ENCODE results near the gene APOA1.

DNA sequence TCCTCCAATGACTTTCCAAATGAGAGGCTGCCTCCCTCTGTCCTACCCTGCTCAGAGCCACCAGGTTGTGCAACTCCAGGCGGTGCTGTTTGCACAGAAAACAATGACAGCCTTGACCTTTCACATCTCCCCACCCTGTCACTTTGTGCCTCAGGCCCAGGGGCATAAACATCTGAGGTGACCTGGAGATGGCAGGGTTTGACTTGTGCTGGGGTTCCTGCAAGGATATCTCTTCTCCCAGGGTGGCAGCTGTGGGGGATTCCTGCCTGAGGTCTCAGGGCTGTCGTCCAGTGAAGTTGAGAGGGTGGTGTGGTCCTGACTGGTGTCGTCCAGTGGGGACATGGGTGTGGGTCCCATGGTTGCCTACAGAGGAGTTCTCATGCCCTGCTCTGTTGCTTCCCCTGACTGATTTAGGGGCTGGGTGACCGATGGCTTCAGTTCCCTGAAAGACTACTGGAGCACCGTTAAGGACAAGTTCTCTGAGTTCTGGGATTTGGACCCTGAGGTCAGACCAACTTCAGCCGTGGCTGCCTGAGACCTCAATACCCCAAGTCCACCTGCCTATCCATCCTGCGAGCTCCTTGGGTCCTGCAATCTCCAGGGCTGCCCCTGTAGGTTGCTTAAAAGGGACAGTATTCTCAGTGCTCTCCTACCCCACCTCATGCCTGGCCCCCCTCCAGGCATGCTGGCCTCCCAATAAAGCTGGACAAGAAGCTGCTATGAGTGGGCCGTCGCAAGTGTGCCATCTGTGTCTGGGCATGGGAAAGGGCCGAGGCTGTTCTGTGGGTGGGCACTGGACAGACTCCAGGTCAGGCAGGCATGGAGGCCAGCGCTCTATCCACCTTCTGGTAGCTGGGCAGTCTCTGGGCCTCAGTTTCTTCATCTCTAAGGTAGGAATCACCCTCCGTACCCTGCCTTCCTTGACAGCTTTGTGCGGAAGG lies 4.8 kb downstream of the APOA1 start:
- TF ChIP-seq, protein P1, sequence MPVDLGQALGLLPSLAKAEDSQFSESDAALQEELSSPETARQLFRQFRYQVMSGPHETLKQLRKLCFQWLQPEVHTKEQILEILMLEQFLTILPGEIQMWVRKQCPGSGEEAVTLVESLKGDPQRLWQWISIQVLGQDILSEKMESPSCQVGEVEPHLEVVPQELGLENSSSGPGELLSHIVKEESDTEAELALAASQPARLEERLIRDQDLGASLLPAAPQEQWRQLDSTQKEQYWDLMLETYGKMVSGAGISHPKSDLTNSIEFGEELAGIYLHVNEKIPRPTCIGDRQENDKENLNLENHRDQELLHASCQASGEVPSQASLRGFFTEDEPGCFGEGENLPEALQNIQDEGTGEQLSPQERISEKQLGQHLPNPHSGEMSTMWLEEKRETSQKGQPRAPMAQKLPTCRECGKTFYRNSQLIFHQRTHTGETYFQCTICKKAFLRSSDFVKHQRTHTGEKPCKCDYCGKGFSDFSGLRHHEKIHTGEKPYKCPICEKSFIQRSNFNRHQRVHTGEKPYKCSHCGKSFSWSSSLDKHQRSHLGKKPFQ (tag by site-specific recombination; IDR thresholded peaks at IDR 0.05): no peak
- TF ChIP-seq, protein P2, sequence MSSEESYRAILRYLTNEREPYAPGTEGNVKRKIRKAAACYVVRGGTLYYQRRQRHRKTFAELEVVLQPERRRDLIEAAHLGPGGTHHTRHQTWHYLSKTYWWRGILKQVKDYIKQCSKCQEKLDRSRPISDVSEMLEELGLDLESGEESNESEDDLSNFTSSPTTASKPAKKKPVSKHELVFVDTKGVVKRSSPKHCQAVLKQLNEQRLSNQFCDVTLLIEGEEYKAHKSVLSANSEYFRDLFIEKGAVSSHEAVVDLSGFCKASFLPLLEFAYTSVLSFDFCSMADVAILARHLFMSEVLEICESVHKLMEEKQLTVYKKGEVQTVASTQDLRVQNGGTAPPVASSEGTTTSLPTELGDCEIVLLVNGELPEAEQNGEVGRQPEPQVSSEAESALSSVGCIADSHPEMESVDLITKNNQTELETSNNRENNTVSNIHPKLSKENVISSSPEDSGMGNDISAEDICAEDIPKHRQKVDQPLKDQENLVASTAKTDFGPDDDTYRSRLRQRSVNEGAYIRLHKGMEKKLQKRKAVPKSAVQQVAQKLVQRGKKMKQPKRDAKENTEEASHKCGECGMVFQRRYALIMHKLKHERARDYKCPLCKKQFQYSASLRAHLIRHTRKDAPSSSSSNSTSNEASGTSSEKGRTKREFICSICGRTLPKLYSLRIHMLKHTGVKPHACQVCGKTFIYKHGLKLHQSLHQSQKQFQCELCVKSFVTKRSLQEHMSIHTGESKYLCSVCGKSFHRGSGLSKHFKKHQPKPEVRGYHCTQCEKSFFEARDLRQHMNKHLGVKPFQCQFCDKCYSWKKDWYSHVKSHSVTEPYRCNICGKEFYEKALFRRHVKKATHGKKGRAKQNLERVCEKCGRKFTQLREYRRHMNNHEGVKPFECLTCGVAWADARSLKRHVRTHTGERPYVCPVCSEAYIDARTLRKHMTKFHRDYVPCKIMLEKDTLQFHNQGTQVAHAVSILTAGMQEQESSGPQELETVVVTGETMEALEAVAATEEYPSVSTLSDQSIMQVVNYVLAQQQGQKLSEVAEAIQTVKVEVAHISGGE (tag by site-specific recombination; conservative IDR thresholded peaks at IDR 0.05; ENCODE audit: low read depth): no peak
- TF ChIP-seq, protein P3, sequence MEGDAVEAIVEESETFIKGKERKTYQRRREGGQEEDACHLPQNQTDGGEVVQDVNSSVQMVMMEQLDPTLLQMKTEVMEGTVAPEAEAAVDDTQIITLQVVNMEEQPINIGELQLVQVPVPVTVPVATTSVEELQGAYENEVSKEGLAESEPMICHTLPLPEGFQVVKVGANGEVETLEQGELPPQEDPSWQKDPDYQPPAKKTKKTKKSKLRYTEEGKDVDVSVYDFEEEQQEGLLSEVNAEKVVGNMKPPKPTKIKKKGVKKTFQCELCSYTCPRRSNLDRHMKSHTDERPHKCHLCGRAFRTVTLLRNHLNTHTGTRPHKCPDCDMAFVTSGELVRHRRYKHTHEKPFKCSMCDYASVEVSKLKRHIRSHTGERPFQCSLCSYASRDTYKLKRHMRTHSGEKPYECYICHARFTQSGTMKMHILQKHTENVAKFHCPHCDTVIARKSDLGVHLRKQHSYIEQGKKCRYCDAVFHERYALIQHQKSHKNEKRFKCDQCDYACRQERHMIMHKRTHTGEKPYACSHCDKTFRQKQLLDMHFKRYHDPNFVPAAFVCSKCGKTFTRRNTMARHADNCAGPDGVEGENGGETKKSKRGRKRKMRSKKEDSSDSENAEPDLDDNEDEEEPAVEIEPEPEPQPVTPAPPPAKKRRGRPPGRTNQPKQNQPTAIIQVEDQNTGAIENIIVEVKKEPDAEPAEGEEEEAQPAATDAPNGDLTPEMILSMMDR (tag by site-specific recombination; IDR thresholded peaks at IDR 0.05): no peak
- TF ChIP-seq, protein P4, sequence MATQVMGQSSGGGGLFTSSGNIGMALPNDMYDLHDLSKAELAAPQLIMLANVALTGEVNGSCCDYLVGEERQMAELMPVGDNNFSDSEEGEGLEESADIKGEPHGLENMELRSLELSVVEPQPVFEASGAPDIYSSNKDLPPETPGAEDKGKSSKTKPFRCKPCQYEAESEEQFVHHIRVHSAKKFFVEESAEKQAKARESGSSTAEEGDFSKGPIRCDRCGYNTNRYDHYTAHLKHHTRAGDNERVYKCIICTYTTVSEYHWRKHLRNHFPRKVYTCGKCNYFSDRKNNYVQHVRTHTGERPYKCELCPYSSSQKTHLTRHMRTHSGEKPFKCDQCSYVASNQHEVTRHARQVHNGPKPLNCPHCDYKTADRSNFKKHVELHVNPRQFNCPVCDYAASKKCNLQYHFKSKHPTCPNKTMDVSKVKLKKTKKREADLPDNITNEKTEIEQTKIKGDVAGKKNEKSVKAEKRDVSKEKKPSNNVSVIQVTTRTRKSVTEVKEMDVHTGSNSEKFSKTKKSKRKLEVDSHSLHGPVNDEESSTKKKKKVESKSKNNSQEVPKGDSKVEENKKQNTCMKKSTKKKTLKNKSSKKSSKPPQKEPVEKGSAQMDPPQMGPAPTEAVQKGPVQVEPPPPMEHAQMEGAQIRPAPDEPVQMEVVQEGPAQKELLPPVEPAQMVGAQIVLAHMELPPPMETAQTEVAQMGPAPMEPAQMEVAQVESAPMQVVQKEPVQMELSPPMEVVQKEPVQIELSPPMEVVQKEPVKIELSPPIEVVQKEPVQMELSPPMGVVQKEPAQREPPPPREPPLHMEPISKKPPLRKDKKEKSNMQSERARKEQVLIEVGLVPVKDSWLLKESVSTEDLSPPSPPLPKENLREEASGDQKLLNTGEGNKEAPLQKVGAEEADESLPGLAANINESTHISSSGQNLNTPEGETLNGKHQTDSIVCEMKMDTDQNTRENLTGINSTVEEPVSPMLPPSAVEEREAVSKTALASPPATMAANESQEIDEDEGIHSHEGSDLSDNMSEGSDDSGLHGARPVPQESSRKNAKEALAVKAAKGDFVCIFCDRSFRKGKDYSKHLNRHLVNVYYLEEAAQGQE (tag by site-specific recombination; IDR thresholded peaks at IDR 0.05): no peak
